Measurements from ENCODE around the gene OR10G3.
"Not testable (repeated sequence)": the region's sequence is repeated elsewhere in the genome, so short reads cannot be mapped to it uniquely, and the experiment has no call there.

The OR10G3 gene

DNA sequence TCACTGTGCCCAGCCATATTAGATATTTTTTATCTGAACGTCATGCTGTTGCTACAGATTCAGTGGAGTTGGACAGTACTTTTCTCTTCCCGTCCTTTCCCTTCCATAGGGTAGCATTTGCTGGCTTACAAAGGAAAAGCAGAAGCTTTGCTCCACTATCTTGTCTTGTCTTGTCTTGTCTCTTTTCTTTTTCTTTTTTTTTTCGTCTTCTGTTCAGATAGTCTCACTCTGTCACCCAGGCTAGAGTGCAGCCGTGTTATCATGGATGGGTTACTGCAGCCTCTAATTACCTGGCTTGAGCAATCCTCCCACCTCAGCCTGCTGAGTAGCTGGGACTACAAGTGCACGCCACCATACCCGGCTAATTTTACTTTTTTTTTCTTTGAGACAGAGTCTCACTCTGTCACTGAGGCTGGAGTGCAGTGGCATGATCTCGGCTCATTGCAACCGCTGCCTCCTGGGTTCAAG, 21.1 kb downstream of the OR10G3 start:
- Histone ChIP-seq H3K36me3 (ENCODE audit: insufficient read depth) (no peaks in the 10 kb centered on the region), H3K79me2 (ENCODE audit: insufficient read depth, low read depth) (no peaks in the 10 kb centered on the region), H4K20me1 (ENCODE audit: insufficient read depth) (no peaks in the 10 kb centered on the region), H3K4me2 (no peak overlapping the region), H2AFZ (ENCODE audit: low read depth) (no peak overlapping the region), H3K4me3 (IDR thresholded peaks at IDR 0.05; ENCODE audit: insufficient read depth, low read depth, low read length) (no peak overlapping the region), H3K27ac (no peak overlapping the region), H3K9ac (no peak overlapping the region), H3K4me1 (ENCODE audit: low read depth, poor library complexity, severe bottlenecking) (peaks cover 34% of the 10 kb centered on the region), H3K27me3 (ENCODE audit: insufficient read depth, low read depth) (no peaks in the 10 kb centered on the region)
- TF ChIP-seq, protein P1, sequence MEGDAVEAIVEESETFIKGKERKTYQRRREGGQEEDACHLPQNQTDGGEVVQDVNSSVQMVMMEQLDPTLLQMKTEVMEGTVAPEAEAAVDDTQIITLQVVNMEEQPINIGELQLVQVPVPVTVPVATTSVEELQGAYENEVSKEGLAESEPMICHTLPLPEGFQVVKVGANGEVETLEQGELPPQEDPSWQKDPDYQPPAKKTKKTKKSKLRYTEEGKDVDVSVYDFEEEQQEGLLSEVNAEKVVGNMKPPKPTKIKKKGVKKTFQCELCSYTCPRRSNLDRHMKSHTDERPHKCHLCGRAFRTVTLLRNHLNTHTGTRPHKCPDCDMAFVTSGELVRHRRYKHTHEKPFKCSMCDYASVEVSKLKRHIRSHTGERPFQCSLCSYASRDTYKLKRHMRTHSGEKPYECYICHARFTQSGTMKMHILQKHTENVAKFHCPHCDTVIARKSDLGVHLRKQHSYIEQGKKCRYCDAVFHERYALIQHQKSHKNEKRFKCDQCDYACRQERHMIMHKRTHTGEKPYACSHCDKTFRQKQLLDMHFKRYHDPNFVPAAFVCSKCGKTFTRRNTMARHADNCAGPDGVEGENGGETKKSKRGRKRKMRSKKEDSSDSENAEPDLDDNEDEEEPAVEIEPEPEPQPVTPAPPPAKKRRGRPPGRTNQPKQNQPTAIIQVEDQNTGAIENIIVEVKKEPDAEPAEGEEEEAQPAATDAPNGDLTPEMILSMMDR (conservative IDR thresholded peaks at IDR 0.05; ENCODE audit: low read depth, low read length): no peak

DNA sequence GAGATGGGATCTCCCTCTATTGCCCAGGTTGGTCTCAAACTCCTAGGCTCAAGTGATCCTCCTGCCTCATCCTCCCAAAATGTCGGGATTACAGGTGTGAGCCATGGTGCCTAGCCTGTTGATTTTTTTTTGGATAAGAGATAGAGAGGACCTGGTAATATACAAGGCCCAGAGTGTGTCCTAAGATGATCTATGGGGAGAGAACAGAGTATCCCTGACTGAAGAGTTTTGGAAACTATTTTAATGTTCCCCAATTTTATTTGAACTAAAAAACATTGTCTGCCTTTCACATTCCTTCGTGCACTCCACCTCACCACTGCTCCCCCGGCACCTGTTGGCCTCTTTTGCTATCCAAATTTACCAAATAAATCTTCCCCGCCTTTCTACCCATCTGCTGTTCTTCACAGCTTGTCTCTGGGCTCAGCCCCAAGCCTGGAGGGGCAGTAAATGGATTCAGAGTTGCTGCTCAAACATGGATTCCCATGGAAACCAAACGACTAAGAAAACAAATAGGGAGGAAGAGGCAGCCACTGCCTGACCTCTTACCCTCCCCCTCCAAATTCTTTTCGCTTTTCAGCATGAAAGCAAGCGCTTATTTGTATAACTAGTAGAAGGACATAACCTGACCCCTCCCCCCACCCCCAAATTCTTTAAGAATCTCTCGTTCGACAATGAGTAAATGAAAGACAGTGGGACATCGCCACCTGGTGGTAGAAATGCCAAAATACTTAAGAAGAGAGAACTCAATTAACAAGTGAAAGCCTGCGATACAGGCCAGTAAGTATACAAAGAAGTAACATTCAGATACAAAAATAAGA, 22.6 kb downstream of the OR10G3 start:
- peak overlapping the region; percentile 62 for H2AFZ ChIP-seq (ENCODE audit: low read depth)

DNA sequence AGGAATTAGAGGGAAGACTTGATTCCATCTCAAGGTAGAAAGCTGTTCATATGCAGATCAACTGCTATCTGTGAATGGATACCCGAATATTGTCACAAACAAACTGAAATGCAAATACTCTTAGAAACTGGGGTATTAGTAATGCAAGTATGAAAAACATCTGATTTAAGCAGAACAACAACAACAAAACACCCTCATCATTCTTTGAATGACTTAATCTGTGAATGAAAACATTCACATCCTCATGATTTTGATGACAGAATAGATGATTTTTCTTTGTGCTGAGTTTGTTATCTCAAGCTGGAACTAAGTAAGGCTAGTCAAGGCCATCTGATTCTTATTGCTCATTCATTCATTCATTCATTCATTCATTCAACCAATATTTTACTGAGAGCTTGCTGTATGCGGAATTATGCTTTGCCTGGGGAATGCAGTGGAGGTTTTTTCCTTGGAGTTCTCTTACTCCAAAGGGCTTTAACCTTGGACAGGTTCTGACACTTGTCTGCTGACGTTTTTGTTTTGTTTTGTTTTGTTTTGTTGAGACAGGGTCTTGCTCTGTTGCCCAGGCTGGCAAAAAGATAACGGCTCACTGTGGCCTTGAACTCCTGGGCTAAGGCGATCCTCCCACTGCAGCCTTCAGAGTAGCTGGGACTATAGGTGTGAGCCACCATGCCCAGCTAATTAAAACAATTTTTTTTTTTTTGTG, 23.3 kb downstream of the OR10G3 start:
- H3K4me1 ChIP-seq (ENCODE audit: low read depth, poor library complexity, severe bottlenecking): peaks cover 26% of the 10 kb centered on the region
- no peaks in the 10 kb centered on the region for H3K27me3 ChIP-seq (ENCODE audit: insufficient read depth, low read depth)
- TF ChIP-seq, protein P1 (conservative IDR thresholded peaks at IDR 0.05; ENCODE audit: low read depth, low read length): no peak
- H2AFZ ChIP-seq (ENCODE audit: low read depth): peak overlapping the region; percentile 62; the same call in 1 of the 2 replicates
- no peaks in the 10 kb centered on the region for H4K20me1 ChIP-seq (ENCODE audit: insufficient read depth)
- no peak overlapping the region for H3K9ac ChIP-seq
- H3K79me2 ChIP-seq (ENCODE audit: insufficient read depth, low read depth): no peaks in the 10 kb centered on the region
- no peaks in the 10 kb centered on the region for H3K36me3 ChIP-seq (ENCODE audit: insufficient read depth)
- no peak overlapping the region for H3K4me3 ChIP-seq (IDR thresholded peaks at IDR 0.05; ENCODE audit: insufficient read depth, low read depth, low read length)
- no peak overlapping the region for H3K4me2 ChIP-seq
- no peak overlapping the region for H3K27ac ChIP-seq

More for the DNA sequence above, 22.6 kb downstream of the OR10G3 start:
- H3K79me2 ChIP-seq (ENCODE audit: insufficient read depth, low read depth): no peaks in the 10 kb centered on the region
- H3K27me3 ChIP-seq (ENCODE audit: insufficient read depth, low read depth): no peaks in the 10 kb centered on the region
- no peak overlapping the region for H3K4me3 ChIP-seq (IDR thresholded peaks at IDR 0.05; ENCODE audit: insufficient read depth, low read depth, low read length)
- H3K27ac ChIP-seq: no peak overlapping the region
- TF ChIP-seq, protein P1 (conservative IDR thresholded peaks at IDR 0.05; ENCODE audit: low read depth, low read length): peak; percentile 80
- no peaks in the 10 kb centered on the region for H4K20me1 ChIP-seq (ENCODE audit: insufficient read depth)
- no peak overlapping the region for H3K9ac ChIP-seq
- H3K4me2 ChIP-seq: peak overlapping the region; percentile 37
- H3K4me1 ChIP-seq (ENCODE audit: low read depth, poor library complexity, severe bottlenecking): peaks cover 34% of the 10 kb centered on the region
- no peaks in the 10 kb centered on the region for H3K36me3 ChIP-seq (ENCODE audit: insufficient read depth)

DNA sequence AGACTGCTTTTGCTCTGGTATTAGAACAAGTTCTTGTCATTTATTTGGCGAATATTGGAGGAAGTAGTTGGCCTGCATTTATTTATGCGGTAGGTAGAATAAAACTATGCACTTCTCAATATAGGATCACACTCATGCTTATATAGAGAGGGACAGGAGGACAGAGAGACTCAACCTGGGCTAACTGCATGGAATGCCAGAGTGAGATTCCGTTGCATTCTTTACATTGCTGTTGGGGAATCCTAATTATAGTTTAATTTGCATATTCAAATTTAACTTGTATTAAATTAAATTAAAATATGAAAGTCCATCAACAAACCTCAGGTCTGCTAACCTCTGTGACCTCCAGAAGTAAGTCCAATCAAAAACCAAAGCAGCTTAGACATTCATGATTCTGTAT, 26.6 kb downstream of the OR10G3 start:
- no peak overlapping the region for H3K27ac ChIP-seq
- H3K36me3 ChIP-seq (ENCODE audit: insufficient read depth): no peaks in the 10 kb centered on the region
- peaks cover 10% of the 10 kb centered on the region for H3K4me1 ChIP-seq (ENCODE audit: low read depth, poor library complexity, severe bottlenecking)
- no peaks in the 10 kb centered on the region for H4K20me1 ChIP-seq (ENCODE audit: insufficient read depth)
- H3K9ac ChIP-seq: no peak overlapping the region
- TF ChIP-seq, protein P1 (conservative IDR thresholded peaks at IDR 0.05; ENCODE audit: low read depth, low read length): no peak
- no peaks in the 10 kb centered on the region for H3K27me3 ChIP-seq (ENCODE audit: insufficient read depth, low read depth)
- no peak overlapping the region for H2AFZ ChIP-seq (ENCODE audit: low read depth)
- no peak overlapping the region for H3K4me2 ChIP-seq
- H3K79me2 ChIP-seq (ENCODE audit: insufficient read depth, low read depth): no peaks in the 10 kb centered on the region
- no peak overlapping the region for H3K4me3 ChIP-seq (IDR thresholded peaks at IDR 0.05; ENCODE audit: insufficient read depth, low read depth, low read length)

DNA sequence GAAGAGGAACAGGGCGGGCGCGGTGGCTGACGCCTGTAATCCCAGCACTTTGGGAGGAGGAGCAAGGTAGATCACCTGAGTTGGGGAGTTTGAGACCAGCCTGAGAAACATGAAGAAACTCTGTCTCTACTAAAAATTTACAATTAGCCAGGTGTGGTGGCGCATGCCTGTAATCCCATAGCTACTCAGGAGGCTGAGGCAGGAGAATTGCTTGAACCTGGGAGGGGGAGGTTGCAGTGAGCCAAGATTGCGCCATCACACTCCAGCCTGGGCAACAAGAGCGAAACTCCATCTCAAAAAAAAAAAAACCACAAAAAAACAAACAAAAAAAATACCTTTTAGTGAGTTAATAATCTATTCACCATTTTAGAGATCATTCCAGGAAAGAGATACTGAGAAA, 35.3 kb downstream of the OR10G3 start:
- H3K9ac ChIP-seq; H3K4me1 ChIP-seq (ENCODE audit: low read depth, poor library complexity, severe bottlenecking); H3K36me3 ChIP-seq (ENCODE audit: insufficient read depth); H4K20me1 ChIP-seq (ENCODE audit: insufficient read depth); H3K27me3 ChIP-seq (ENCODE audit: insufficient read depth, low read depth); H3K4me2 ChIP-seq; H2AFZ ChIP-seq (ENCODE audit: low read depth); H3K4me3 ChIP-seq (IDR thresholded peaks at IDR 0.05; ENCODE audit: insufficient read depth, low read depth, low read length); H3K79me2 ChIP-seq (ENCODE audit: insufficient read depth, low read depth); H3K27ac ChIP-seq: not testable (repeated sequence)

Data from KMS-11 (cell line).